GM19238 (cell line): ENCODE measurements around the gene BTD.
"Not testable (repeated sequence)": the region's sequence is repeated elsewhere in the genome, so short reads cannot be mapped to it uniquely, and the experiment has no call there.

Experiments
- DNase-seq: peaks from one replicate; pipeline ENCODE4 v3.0.0; 2011; ENCODE audit warnings: low spot score; ENCODE audit not compliant: insufficient read length

BTD gene

DNA sequence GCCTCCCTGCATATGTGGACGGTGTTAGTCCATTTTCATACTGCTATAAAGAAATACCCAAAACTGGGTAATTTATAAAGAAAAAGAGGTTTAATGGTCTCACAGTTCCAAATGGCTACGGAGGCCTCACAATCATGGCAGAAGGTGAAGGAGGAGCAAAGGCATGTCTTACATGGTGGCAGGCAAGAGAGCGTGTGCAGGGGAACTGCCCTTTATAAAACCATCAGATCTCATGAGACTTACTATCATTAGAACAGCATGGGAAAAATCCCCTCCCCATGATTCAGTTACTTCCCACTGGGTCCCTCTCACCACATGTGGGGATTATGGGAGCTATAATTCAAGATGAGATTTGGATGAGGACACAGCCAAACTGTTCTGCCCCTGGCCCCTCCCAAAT lies 1.3 kb downstream of the BTD start:
- not testable (repeated sequence) for DNase-seq

GRCh38 chr3:15604584-15604983 lies 3.0 kb downstream of the BTD start:
- DNase-seq = not testable (repeated sequence)

GRCh38 chr3:15606434-15606891 lies 4.9 kb downstream of the BTD start:
- DNase-seq = no peak

DNA sequence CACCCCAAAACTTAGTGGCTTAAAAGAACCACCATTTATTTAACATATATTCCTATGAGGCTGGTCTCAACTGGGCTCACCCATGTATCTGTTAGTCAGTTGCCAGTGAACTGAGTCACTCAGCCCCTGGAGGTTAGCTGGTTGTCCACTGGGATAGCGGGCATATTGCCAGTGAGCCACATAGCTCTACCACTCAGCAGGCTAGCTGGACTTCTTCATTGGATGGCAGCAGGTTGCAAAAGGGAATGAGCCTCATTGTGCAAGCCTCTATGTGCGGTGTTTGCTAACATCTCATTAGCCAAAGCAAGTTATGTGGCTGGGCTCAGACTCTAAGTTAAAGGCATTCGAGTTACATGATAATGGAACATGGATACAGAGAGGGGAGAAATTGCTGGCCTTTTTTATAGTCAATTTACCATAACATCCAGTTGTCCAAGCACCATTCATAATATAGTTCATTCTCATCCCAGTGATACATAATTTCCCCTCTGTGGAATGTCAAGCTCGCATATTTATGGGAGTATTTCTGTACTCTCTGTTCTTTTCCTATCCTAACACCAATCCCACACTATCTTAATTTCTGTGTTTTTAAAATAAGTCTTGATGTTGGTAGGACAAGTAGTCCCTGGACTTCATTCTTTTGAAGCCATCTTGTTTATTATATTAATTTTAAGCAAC lies 8.7 kb downstream of the BTD start:
- DNase-seq = no peak

- no peak for DNase-seq
Observed at GRCh38 chr3:15611018-15611417, 9.5 kb downstream of the BTD start.

DNA sequence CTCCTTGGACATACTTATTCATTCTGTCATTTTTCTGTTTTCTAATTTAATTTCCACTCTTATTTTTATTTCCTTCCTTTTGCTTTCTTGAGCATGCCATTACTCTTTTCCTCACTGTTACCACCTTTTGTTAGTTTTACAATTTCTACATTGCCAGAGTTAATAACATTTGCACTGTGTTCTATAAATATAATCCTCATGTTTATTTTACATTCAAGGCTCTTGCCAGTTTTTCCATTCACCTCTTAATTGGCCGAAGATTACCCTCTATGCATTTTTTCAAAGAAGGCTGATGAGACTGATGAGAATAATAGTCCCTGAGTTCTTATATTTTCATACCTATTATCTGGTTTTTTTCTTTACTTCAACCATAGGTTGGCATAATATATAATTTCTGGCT lies 10.5 kb downstream of the BTD start:
- DNase-seq = no peak

DNA sequence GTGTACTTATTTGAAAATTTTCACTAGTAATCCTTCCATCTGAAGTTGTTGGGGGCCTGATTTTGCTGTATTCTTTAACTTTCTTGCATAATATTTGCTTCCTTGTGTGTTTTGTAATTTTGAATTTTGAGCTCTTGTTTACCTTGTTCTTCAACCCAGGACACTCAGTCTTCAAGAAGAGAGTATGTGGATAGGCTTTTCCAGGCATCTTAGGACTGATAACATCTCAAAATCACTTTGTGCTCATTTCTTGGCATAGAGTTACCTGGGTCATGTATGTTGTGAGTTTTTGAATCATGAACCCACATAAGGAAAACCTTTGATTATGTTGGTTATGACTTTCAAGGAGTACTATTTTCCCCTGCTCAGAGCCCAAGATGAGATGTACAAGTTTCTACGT lies 13.4 kb downstream of the BTD start:
- no peak for DNase-seq

DNA sequence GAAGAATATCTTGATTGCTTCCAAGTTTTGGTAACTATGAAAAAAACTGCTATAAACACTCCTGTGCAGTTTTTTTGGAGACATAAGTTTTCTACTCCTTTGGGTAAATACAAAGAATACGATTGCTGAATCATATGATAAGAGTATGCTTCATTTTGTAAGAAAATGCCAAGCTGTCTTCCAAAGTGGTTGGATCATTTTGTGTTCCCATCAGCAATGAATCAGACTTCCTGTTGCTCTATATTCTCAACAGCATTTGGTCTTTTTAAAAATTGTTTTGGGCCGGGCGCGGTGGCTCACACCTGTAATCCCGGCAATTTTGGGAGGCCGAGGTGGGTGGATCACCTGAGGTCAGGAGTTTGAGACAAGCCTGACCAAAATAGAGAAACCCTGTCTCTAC lies 14.5 kb downstream of the BTD start:
- no peak for DNase-seq

DNA sequence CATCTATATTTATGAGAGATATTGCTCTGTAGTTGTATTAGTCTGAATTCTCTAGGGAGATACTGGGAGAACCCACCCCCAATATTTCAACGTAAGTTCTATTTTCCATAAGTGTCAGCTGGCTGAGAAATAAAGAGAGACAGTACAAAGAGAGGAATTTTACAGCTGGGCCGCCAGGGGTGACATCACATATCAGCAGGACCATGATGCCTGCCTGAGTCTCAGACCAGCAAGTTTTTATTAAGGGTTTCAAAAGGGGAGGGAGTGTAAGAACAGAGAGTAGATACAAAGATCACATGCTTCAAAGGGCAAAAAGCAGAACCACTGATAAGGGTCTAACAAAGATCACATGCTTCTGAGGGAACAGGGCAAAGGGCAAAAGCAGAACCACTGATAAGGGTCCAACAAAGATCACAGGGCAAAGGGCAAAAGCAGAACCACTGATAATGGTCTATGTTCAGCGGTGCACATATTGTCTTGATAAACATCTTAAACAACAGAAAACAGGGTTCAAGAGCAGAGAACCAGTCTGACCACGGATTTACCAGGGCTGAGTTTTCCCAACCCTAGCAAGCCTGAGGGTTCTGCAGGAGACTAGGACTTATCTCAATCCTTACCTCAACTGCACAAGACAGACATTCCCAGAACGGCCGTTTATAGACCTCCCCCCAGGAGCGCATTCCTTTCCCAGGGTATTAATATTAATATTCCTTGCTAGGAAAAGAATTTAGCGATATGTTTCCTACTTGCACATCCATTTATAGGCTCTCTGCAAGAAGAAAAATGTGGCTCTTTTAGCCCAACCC lies 18.3 kb downstream of the BTD start:
- not testable (repeated sequence) for DNase-seq

GRCh38 chr3:15623535-15624440 lies 22.2 kb downstream of the BTD start:
- DNase-seq = no peak

GRCh38 chr3:15628967-15629366 lies 27.4 kb downstream of the BTD start:
- DNase-seq = no peak

- peak; percentile 55 for DNase-seq
Observed at GRCh38 chr3:15629860-15630597, 28.5 kb downstream of the BTD start.

GRCh38 chr3:15630646-15631350 lies 29.3 kb downstream of the BTD start:
- no peak for DNase-seq

- no peak for DNase-seq
Observed at GRCh38 chr3:15631426-15632211, 30.1 kb downstream of the BTD start.

DNA sequence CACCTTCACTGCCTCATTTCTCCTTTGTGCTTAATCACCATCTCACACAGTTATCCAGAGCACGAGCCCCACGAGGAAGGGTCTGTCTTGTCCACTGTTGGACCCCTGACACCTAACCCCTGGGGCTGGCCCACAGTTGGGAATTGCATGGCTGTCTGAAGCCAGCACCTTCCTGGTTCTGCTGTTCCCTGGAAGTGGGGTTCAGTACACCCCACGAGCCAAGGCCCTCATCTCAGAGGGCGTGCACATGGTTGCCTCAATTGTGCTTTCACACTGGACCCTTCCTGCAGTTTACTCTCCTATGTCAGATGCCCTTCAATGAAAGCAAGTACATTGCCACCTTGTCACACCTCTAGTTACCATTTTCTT lies 30.7 kb downstream of the BTD start:
- DNase-seq = no peak

DNA sequence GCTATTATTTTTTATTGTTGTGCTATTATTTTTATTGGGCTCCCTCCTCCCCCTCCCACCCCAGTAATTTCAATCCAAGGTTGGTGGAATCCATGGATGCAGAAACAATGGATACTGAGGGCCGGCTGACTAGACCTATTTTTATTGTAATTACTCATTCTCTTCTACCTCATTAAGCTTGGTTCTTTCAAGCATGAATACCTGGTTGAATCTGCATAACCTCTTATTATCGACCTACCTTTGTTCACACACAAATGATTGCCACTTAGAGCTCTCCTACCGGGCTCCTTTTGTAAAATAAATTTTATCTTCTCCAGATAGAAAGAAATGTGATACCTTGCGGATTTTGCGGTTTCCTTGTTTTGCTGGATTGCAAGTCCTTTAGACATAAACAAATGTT lies 31.6 kb downstream of the BTD start:
- no peak for DNase-seq

DNA sequence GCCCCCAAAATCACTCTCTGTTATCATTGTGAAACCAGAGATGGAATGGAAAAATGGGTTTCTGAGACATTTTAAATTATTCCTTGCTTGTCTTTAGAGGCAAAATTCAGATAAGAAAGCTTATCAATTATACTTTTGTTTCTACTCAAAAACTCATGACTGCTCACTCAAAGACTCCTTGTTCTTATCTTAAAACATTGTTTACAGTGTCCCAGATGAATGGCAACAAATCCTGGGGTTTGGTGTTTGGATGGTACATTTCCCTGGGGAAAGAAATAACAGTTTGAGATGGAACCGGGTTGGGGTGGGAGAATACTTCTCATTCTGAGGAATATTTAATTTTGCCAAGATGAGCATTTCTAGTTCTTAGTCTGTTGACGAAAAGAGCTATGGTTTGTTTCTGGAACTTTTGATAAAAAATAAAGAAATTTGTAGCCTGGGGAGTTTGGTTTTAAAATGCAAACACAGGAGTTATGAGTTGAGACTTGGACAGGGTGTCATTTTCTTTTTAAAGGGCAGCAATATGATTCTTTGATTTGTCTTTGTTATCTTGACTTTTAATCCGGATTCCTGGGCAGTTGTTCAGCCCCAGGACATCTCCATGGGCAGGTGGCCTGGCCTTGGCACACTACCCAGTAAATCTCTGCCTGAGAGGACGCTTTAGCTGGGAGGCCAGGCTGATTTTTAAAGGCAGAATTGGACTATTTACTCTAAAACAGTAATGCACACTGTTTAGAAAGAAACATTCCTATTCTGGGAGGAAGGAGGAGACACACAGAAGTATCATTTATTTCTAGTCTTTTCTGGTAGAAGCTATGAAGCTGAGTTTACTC lies 32.4 kb downstream of the BTD start:
- no peak for DNase-seq

GRCh38 chr3:15634671-15635070 lies 33.1 kb downstream of the BTD start:
- no peak for DNase-seq

DNA sequence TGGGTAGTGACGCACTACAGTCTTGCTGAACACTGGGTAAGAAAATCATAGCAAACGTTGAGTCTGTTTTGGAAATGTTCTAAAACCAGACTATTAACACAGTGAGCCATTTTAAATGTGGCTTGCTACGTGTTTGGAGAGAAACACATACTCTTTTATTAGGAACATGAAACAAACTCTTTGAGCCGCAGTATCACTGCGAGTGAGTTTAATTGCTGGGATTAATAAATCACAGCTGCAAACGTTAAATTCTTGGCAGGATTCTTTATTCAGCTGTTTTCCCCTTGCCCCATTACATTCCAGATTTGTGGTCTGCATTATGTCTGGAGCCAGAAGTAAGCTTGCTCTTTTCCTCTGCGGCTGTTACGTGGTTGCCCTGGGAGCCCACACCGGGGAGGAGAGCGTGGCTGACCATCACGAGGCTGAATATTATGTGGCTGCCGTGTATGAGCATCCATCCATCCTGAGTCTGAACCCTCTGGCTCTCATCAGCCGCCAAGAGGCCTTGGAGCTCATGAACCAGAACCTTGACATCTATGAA lies 33.6 kb downstream of the BTD start:
- no peak for DNase-seq
